Measurements from ENCODE around the gene RPL22L1. TPM values are rescaled to one million over a fixed set of nuclear protein-coding genes. Genes with fewer than 3 reads are reported as not detected.
A peak's percentile ranks its signal among the peaks of the same experiment; 100 is the strongest.

Gene RPL22L1
- total RNA-seq, 1 experiment from 2014 or later = 40.0 TPM

DNA sequence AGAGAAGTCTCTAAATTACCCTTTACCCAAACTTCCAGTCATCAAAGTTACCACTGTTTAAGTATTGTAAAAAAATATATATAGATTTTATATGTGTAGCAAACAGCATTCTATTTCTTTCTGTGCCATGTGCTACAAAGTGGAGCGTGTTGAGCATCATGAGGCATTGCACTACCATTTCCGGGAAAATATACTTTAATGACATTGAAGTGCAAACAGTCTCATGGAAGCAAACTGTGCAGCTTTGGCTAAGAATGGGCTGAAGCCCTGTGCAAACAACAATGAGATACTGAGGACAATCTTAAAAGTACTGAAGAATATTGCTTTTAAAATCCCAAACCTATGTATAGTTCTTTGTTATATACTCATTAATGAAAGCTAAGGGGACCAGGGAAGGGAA, 6.5 kb upstream of the RPL22L1 start:
- ATAC-seq (peak; percentile 93), DNase-seq (no peak)
- CTCF ChIA-PET = no interaction called here
- H3K27me3 ChIP-seq (ENCODE audit: low read length) = no peaks in the 10 kb centered on the region
- intact Hi-C loops (cut with micrococcal nuclease) = no loop called here
- H3K4me1 ChIP-seq (ENCODE audit: insufficient read depth, low read length) = peaks cover 7% of the 10 kb centered on the region
- no peaks in the 10 kb centered on the region for H3K79me2 ChIP-seq (ENCODE audit: low read length)
- no peak overlapping the region for H3K27ac ChIP-seq (ENCODE audit: low read length)
- POLR2A ChIA-PET (ENCODE audit: unreplicated experiment) = interaction anchor here (0.5 kb wide), 1 partner anchor 100 kb away, joined by 3 read pairs; no protein-coding TSS in a partner anchor
- no peaks in the 10 kb centered on the region for H3K9me2 ChIP-seq (replicated peaks; ENCODE audit: low read length)
- H2AFZ ChIP-seq (ENCODE audit: low read length) = 0 out of 2 replicates have a peak overlapping the region, but pooled peaks have one; percentile 30
- no peak overlapping the region for H3K9ac ChIP-seq (ENCODE audit: low read length)
- no peaks in the 10 kb centered on the region for H3K36me3 ChIP-seq (ENCODE audit: low read depth, low read length)
- H3K9me3 ChIP-seq (ENCODE audit: low read length) = no peaks in the 10 kb centered on the region
- no peak overlapping the region for H3K4me2 ChIP-seq (ENCODE audit: low read length)
- H4K20me1 ChIP-seq (ENCODE audit: low read length) = no peaks in the 10 kb centered on the region
- no peaks in the 10 kb centered on the region for H3F3A ChIP-seq (ENCODE audit: low read length, unreplicated experiment)
- no TSS peak for BruUV-seq (replicated peaks)
- H3K4me3 ChIP-seq (ENCODE audit: low read length) = no peak overlapping the region
- TF ChIP-seq EZH2 (IDR thresholded peaks at IDR 0.05; ENCODE audit: low read length, unreplicated experiment) = no peak
- TF ChIP-seq CTCF (conservative IDR thresholded peaks at IDR 0.05; ENCODE audit: low read depth, low read length) = no peak
- no peak for TF ChIP-seq EZH2phosphoT487 (IDR thresholded peaks at IDR 0.05; ENCODE audit: borderline replicate concordance, low read length)

DNA sequence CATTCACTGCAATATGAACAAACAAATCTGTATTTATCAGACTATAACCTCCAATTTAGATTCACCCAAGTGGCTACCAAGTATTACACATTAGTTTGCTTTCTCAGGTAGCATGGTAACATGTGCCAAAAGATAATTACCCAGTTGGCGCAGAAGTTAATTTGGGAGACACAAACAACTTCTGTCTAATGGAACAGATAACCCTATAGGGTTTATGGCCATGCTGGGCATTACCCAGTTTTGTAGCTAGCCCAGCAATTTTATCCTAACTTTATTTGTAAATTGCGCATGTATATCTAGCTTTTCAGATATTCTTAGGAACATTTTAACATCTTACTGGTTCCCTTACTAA, 780 bp downstream of the RPL22L1 start:
- Histone ChIP-seq H3K9me2 (replicated peaks; ENCODE audit: low read length) (no peaks in the 10 kb centered on the region), H3K9me3 (ENCODE audit: low read length) (no peaks in the 10 kb centered on the region), H3K4me2 (ENCODE audit: low read length) (peak overlapping the region; percentile 80), H3K27me3 (ENCODE audit: low read length) (no peaks in the 10 kb centered on the region), H3K27ac (ENCODE audit: low read length) (peak overlapping the region; percentile 71), H3F3A (ENCODE audit: low read length, unreplicated experiment) (peaks cover 35% of the 10 kb centered on the region), H2AFZ (ENCODE audit: low read length) (no peak overlapping the region), H3K79me2 (ENCODE audit: low read length) (peaks cover 41% of the 10 kb centered on the region), H3K36me3 (ENCODE audit: low read depth, low read length) (peaks cover 34% of the 10 kb centered on the region), H3K9ac (ENCODE audit: low read length) (peak overlapping the region; percentile 98), H3K4me3 (ENCODE audit: low read length) (peak overlapping the region; percentile 93), H3K4me1 (ENCODE audit: insufficient read depth, low read length) (peaks cover 17% of the 10 kb centered on the region), H4K20me1 (ENCODE audit: low read length) (peaks cover 41% of the 10 kb centered on the region)
- ChIA-PET POLR2A (ENCODE audit: unreplicated experiment) (interaction anchor here (0.7 to 0.9 kb wide), 2 partner anchors 16 to 668 kb away, joined by 3 to 16 read pairs; no protein-coding TSS in a partner anchor), CTCF (interaction anchor here (1.1 to 1.3 kb wide), 3 partner anchors 58 to 455 kb away, joined by 3 to 5 read pairs (median 4); no protein-coding TSS in a partner anchor)
- ATAC-seq (no peak), DNase-seq (peak; percentile 19)
- no TSS peak for BruUV-seq (replicated peaks)
- intact Hi-C loops (cut with micrococcal nuclease) = no loop called here
- TF ChIP-seq EZH2phosphoT487 (IDR thresholded peaks at IDR 0.05; ENCODE audit: borderline replicate concordance, low read length) (no peak), CTCF (conservative IDR thresholded peaks at IDR 0.05; ENCODE audit: low read depth, low read length) (no peak), EZH2 (IDR thresholded peaks at IDR 0.05; ENCODE audit: low read length, unreplicated experiment) (no peak)

DNA sequence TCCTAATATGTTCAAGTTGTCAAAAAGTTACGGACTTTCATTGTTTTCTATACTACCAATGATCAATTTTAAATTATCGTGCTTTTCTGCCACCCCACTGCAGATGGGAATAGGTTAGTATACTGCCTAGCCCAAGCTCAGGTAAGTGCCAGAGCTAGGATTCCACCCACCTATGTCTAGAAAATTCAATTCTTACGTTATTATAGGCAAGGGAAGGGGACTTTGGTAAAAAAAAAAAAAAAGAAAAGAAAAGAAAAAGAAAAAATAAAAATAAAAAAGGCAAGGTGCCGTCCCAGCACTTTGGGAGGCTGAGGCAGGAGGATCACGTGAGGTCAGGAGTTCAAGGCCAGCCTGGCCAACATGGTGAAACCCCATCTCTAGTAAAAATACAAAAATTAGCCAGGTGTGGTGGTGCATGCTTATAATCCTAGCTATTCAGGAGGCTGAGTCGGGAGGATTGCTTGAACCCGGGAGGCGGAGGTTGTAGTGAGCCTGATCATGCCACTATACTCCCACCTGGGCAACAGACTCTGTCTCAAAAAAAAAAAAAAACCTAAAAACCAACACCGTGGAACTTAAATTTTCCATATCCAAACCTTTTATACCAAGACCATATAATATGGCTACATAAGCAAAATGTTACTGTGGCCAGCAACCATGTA, 1.3 kb downstream of the RPL22L1 start:
- Histone ChIP-seq H3F3A (ENCODE audit: low read length, unreplicated experiment) (peaks cover 35% of the 10 kb centered on the region), H3K4me3 (ENCODE audit: low read length) (peak overlapping the region; percentile 93), H2AFZ (ENCODE audit: low read length) (no peak overlapping the region), H3K79me2 (ENCODE audit: low read length) (peaks cover 41% of the 10 kb centered on the region), H3K4me2 (ENCODE audit: low read length) (peak overlapping the region; percentile 80), H3K9ac (ENCODE audit: low read length) (peak overlapping the region; percentile 98), H3K4me1 (ENCODE audit: insufficient read depth, low read length) (peaks cover 17% of the 10 kb centered on the region), H3K27ac (ENCODE audit: low read length) (peak overlapping the region; percentile 71; the same call in 1 of the 2 replicates), H3K9me3 (ENCODE audit: low read length) (no peaks in the 10 kb centered on the region), H4K20me1 (ENCODE audit: low read length) (peaks cover 41% of the 10 kb centered on the region), H3K36me3 (ENCODE audit: low read depth, low read length) (peaks cover 34% of the 10 kb centered on the region), H3K9me2 (replicated peaks; ENCODE audit: low read length) (no peaks in the 10 kb centered on the region), H3K27me3 (ENCODE audit: low read length) (no peaks in the 10 kb centered on the region)
- TF ChIP-seq EZH2 (IDR thresholded peaks at IDR 0.05; ENCODE audit: low read length, unreplicated experiment) (no peak), EZH2phosphoT487 (IDR thresholded peaks at IDR 0.05; ENCODE audit: borderline replicate concordance, low read length) (no peak), CTCF (conservative IDR thresholded peaks at IDR 0.05; ENCODE audit: low read depth, low read length) (no peak)
- BruUV-seq (replicated peaks) = no TSS peak
- ChIA-PET POLR2A (ENCODE audit: unreplicated experiment) (interaction anchor here (0.6 to 0.7 kb wide), 3 partner anchors 455 to 1104 kb away, joined by 3 to 16 read pairs (median 5); no protein-coding TSS in a partner anchor), CTCF (no interaction called here)
- DNase-seq (no peak), ATAC-seq (no peak)
- intact Hi-C loops (cut with micrococcal nuclease) = no loop called here

All from PC-3 (cell line).